GM18502 (cell line): ENCODE data around the gene ARL11.
A peak's percentile ranks its signal among the peaks of the same experiment; 100 is the strongest.
"Not testable (repeated sequence)": the region's sequence is repeated elsewhere in the genome, so short reads cannot be mapped to it uniquely, and the experiment has no call there.

Experiments used
- ATAC-seq: cut with Tn5 transposase; IDR thresholded peaks from one replicate; pipeline ENCODE4 v1.9.1; 2021; ENCODE audit warnings: mild to moderate bottlenecking; ENCODE audit not compliant: unreplicated experiment, poor library complexity

ARL11 gene

GRCh38 chr13:49627831-49628652 lies at the start of gene ARL11:
Gene ARL11 (plus strand): TSS chr13:49628507. CDS start chr13:49630448, 1,941 bp downstream.
- ATAC-seq, result peak; percentile 96

GRCh38 chr13:49579501-49579900 lies 48.8 kb upstream of the ARL11 start:
- no peak for ATAC-seq

- no peak for ATAC-seq
Measured at GRCh38 chr13:49580980-49581680, 47.2 kb upstream of the ARL11 start.

GRCh38 chr13:49584771-49585182 lies 43.5 kb upstream of the ARL11 start:
- peak; percentile 17 for ATAC-seq

- peak; percentile 91 for ATAC-seq
Measured at GRCh38 chr13:49585220-49586157, 42.8 kb upstream of the ARL11 start, which contains the start of gene RCBTB1. Gene RCBTB1 (minus strand): TSS chr13:49585558. CDS start chr13:49567279, 18,279 bp downstream.

- ATAC-seq, result no peak
Measured at GRCh38 chr13:49586717-49587116, 41.6 kb upstream of the ARL11 start.

- ATAC-seq, result no peak
Measured at GRCh38 chr13:49587311-49587847, 40.9 kb upstream of the ARL11 start.

- ATAC-seq, result not testable (repeated sequence)
Measured at GRCh38 chr13:49590714-49591113, 37.6 kb upstream of the ARL11 start.

GRCh38 chr13:49593876-49594275 lies 34.4 kb upstream of the ARL11 start:
- not testable (repeated sequence) for ATAC-seq

- ATAC-seq, result no peak
Measured at GRCh38 chr13:49594576-49594975, 33.7 kb upstream of the ARL11 start.

- ATAC-seq, result no peak
Measured at GRCh38 chr13:49596221-49596620, 32.1 kb upstream of the ARL11 start.

GRCh38 chr13:49597043-49597641 lies 31.2 kb upstream of the ARL11 start:
- no peak for ATAC-seq

- no peak for ATAC-seq
Measured at GRCh38 chr13:49602005-49602404, 26.3 kb upstream of the ARL11 start.

- ATAC-seq, result not testable (repeated sequence)
Measured at GRCh38 chr13:49602615-49603014, 25.7 kb upstream of the ARL11 start.

GRCh38 chr13:49604570-49604969 lies 23.7 kb upstream of the ARL11 start:
- ATAC-seq, result no peak

GRCh38 chr13:49606747-49607648 lies 21.3 kb upstream of the ARL11 start:
- ATAC-seq, result peak; percentile 98

- ATAC-seq, result no peak
Measured at GRCh38 chr13:49607761-49608160, 20.5 kb upstream of the ARL11 start.

- no peak for ATAC-seq
Measured at GRCh38 chr13:49608651-49609331, 19.5 kb upstream of the ARL11 start.
